Endothelial cell of umbilical vein (primary cell): ENCODE results near the gene C1QL4. TPM values are rescaled to one million over a fixed set of nuclear protein-coding genes. Genes with fewer than 3 reads are reported as not detected.

Source experiments
- BruUV-seq: library from RNA; stranded (reverse); fragments of 400-500 nt; replicated peaks from 2 replicates; lab custom pipeline; 2021; lab: Mats Ljungman, UMichigan
- CTCF ChIA-PET: fragments of 300-600, 350-600 bp; sonication (Branson Sonifier 250); formaldehyde crosslinking; loops from one replicate; lab custom pipeline; 2021; ENCODE audit warnings: antibody characterized with exemption, inconsistent platforms; lab: Charles Lee
- POLR2A ChIA-PET: fragments of 300-600, 350-600 bp; sonication (Branson Sonifier 250); formaldehyde crosslinking; loops from one replicate; lab custom pipeline; 2021; ENCODE audit warnings: antibody characterized with exemption, inconsistent platforms; lab: Charles Lee
- DNase-seq: peaks from one replicate; pipeline ENCODE4 v3.0.0-alpha.2; 2011; ENCODE audit warnings: low read depth, low spot score
- FAIRE-seq: peaks from 2 replicates; lab custom pipeline; 2011; peaks lifted over from hg19 to GRCh38; lab: Jason Lieb, UNC
- H2AFZ ChIP-seq: 2 replicates; pipeline ENCODE4 v1.6.0; 2012; ENCODE audit warnings: low read depth, low read length, control low read depth, inconsistent platforms
- H3K27ac ChIP-seq: 2 replicates; pipeline ENCODE4 v1.5.1; 2011; ENCODE audit warnings: low read depth, mild to moderate bottlenecking, control low read depth, low read length, moderate library complexity; ENCODE audit not compliant: insufficient read depth
- H3K27me3 ChIP-seq, 2 experiments: 2 replicates each; pipeline versions ENCODE4 v1.6.0 to v1.6.1; 2011; ENCODE audit warnings: low read length in 2 of 2, mixed read lengths in 1 of 2; ENCODE audit not compliant: control insufficient read depth in 2 of 2, insufficient read depth in 2 of 2
- H3K36me3 ChIP-seq, 2 experiments: 2 replicates in 1 of 2; 3 replicates in 1 of 2; pipeline ENCODE4 v1.5.1; 2011; ENCODE audit warnings: low read length in 2 of 2, mild to moderate bottlenecking in 1 of 2, moderate library complexity in 1 of 2; ENCODE audit not compliant: control insufficient read depth in 2 of 2, insufficient read depth in 2 of 2; ENCODE audit errors: extremely low read depth in 1 of 2
- H3K4me1 ChIP-seq: 3 replicates; pipeline ENCODE4 v1.5.1; 2011; ENCODE audit warnings: mild to moderate bottlenecking, low read length; ENCODE audit not compliant: control insufficient read depth, insufficient read depth; ENCODE audit errors: extremely low read depth
- H3K4me2 ChIP-seq: 2 replicates; pipeline ENCODE4 v1.6.1; 2011; ENCODE audit warnings: low read length, control low read depth, mixed read lengths; ENCODE audit not compliant: insufficient read depth
- H3K4me3 ChIP-seq, 3 experiments: fragments of 200-600 bp in 1 of 3; sonication (generic), shearing (Covaris generic) in 1 of 3; replicated peaks in 1 of 3; 2 replicates each; pipeline ENCODE4 v1.5.1; 2011 to 2016; ENCODE audit warnings: control low read depth in 3 of 3, low read length in 3 of 3, mild to moderate bottlenecking in 2 of 3, inconsistent platforms in 1 of 3, low read depth in 1 of 3, moderate library complexity in 1 of 3; ENCODE audit not compliant: insufficient read depth in 1 of 3
- H3K79me2 ChIP-seq: 2 replicates; pipeline ENCODE4 v1.6.0; 2012; ENCODE audit warnings: low read length, inconsistent platforms; ENCODE audit not compliant: control insufficient read depth, insufficient read depth
- H3K9ac ChIP-seq: replicated peaks from 2 replicates; pipeline ENCODE3; 2011; ENCODE audit warnings: low read length, control low read depth; ENCODE audit not compliant: insufficient read depth; ENCODE audit errors: extremely low read depth
- H3K9me1 ChIP-seq: replicated peaks from 3 replicates; pipeline ENCODE4 v1.6.0; 2011; ENCODE audit warnings: mild to moderate bottlenecking, low read length; ENCODE audit not compliant: control insufficient read depth, insufficient read depth; ENCODE audit errors: extremely low read depth
- H3K9me3 ChIP-seq: replicated peaks from 2 replicates; pipeline ENCODE4 v1.5.1; 2012; ENCODE audit warnings: low read length, inconsistent platforms; ENCODE audit not compliant: control insufficient read depth, insufficient read depth
- H4K20me1 ChIP-seq: replicated peaks from 2 replicates; pipeline ENCODE3; 2011; ENCODE audit warnings: mild to moderate bottlenecking, low read length; ENCODE audit not compliant: control insufficient read depth, insufficient read depth; ENCODE audit errors: extremely low read depth
- EZH2 ChIP-seq: IDR thresholded peaks from 2 replicates; pipeline ENCODE4 v1.6.1; 2012; ENCODE audit warnings: borderline replicate concordance, low read depth, mild to moderate bottlenecking, moderate library complexity, low read length, inconsistent platforms; ENCODE audit not compliant: severe bottlenecking
- FOS ChIP-seq: IDR thresholded peaks from 2 replicates; pipeline ENCODE4 v1.6.1; 2011; ENCODE audit warnings: mild to moderate bottlenecking, low read length, moderate library complexity, borderline replicate concordance; ENCODE audit not compliant: insufficient read depth
- GATA2 ChIP-seq: IDR thresholded peaks from 2 replicates; pipeline ENCODE4 v1.7.0; 2011; ENCODE audit warnings: low read depth, mild to moderate bottlenecking, moderate library complexity, mixed read lengths, low read length; ENCODE audit not compliant: insufficient read length, insufficient read depth
- JUN ChIP-seq: IDR thresholded peaks from 2 replicates; pipeline ENCODE4 v1.6.1; 2011; ENCODE audit warnings: borderline replicate concordance, low read depth; ENCODE audit not compliant: insufficient read length, insufficient read depth
- MAX ChIP-seq: IDR thresholded peaks from 2 replicates; pipeline ENCODE4 v1.6.1; 2011; ENCODE audit not compliant: insufficient read depth, insufficient read length
- MYC ChIP-seq: IDR thresholded peaks from one replicate; pipeline ENCODE4 v1.6.1; 2011; ENCODE audit warnings: mild to moderate bottlenecking, low read depth, low read length
- POLR2A ChIP-seq: IDR thresholded peaks from 2 replicates; pipeline ENCODE4 v1.6.1; 2012; ENCODE audit warnings: low read depth, mild to moderate bottlenecking, control low read depth, low read length
- POLR2AphosphoS5 ChIP-seq: IDR thresholded peaks from 2 replicates; pipeline ENCODE4 v1.6.1; 2012; ENCODE audit warnings: low read depth, mild to moderate bottlenecking, control low read depth, low read length, moderate library complexity; ENCODE audit not compliant: insufficient read depth
- dilution Hi-C: fragments of 300-500 bp; cut with MboI; formaldehyde crosslinking; loops from one replicate; pipeline ENCODE4 v1.15.0; 2019; ENCODE audit warnings: low sequenced_read_pairs; ENCODE audit not compliant: extremely low pct_ligation_motif_present
- intact Hi-C: fragments of 100-400 bp; cut with micrococcal nuclease; formaldehyde crosslinking; loops from one replicate; pipeline ENCODE4 v1.10.0; 2022
- polyA plus RNA-seq, 4 experiments: library from polyadenylated mRNA; depleted of rRNA in 3 of 4; stranded (reverse) in 3 of 4; unstranded in 1 of 4; fragments of >200 nt; gene quantifications; 2 replicates each; pipeline versions ENCODE4 v1.2.1 to v1.2.3, GENCODE V29; 2011 to 2012; ENCODE audit warnings: missing spikeins in 1 of 4
- total RNA-seq: library from RNA; stranded (reverse); gene quantifications from 2 replicates; pipeline ENCODE4 v1.2.3, GENCODE V29; 2021
- TF ChIP-seq, protein P1 (sequence below), 2 donors: IDR thresholded peaks; 1 replicate in 1 of 2; 2 replicates in 1 of 2; pipeline ENCODE4 v1.5.1; 2011; ENCODE audit warnings: low read length in 2 of 2, mild to moderate bottlenecking in 2 of 2, moderate library complexity in 2 of 2, control low read depth in 1 of 2, inconsistent platforms in 1 of 2, low read depth in 1 of 2; ENCODE audit not compliant: insufficient read depth in 1 of 2; ENCODE audit errors: extremely low read depth in 1 of 2

C1QL4 gene
- total and polyA plus RNA-seq, 2 donors (not counting 3 experiments of a cell fraction or from before 2014, with no cell fraction given) = not detected

- dilution Hi-C loops (no loop called here), intact Hi-C loops (loop anchor here (1.0 kb wide), 1 partner anchor 19 kb away; no protein-coding TSS in a partner anchor)
- Histone ChIP-seq H3K36me3 (peaks cover 0 to 3% of the 10 kb centered on the region in 2 experiments), H3K9me1 (no peaks in the 10 kb centered on the region), H3K4me2 (peak overlapping the region; percentile 96), H3K27me3 (no peaks in the 10 kb centered on the region), H2AFZ (peak overlapping the region; percentile 95), H3K27ac (peak overlapping the region; percentile 58), H3K4me3 (peak overlapping the region; percentile 57 to 90 (median 73)), H3K79me2 (peaks cover 11% of the 10 kb centered on the region), H3K4me1 (peaks cover 12% of the 10 kb centered on the region), H3K9me3 (no peaks in the 10 kb centered on the region), H3K9ac (peak overlapping the region; percentile 86), H4K20me1 (no peaks in the 10 kb centered on the region)
- BruUV-seq = TSS peak; percentile 74
- CTCF ChIA-PET = interaction anchor here (0.8 to 4.9 kb wide), 13 partner anchors 8 to 257 kb away, joined by 3 to 43 read pairs (median 6); partner anchors contain the start of gene DNAJC22
- POLR2A ChIA-PET = interaction anchor here (1.3 to 1.5 kb wide), 2 partner anchors 19 to 43 kb away, joined by 4 to 7 read pairs; partner anchors contain the start of gene SPATS2
- no peak for DNase-seq
- no peak for TF ChIP-seq POLR2A
- no peak for TF ChIP-seq GATA2
- no peak for TF ChIP-seq EZH2
- TF ChIP-seq JUN = no peak
- TF ChIP-seq MYC = no peak
- no peak for TF ChIP-seq MAX
- TF ChIP-seq, protein P1, sequence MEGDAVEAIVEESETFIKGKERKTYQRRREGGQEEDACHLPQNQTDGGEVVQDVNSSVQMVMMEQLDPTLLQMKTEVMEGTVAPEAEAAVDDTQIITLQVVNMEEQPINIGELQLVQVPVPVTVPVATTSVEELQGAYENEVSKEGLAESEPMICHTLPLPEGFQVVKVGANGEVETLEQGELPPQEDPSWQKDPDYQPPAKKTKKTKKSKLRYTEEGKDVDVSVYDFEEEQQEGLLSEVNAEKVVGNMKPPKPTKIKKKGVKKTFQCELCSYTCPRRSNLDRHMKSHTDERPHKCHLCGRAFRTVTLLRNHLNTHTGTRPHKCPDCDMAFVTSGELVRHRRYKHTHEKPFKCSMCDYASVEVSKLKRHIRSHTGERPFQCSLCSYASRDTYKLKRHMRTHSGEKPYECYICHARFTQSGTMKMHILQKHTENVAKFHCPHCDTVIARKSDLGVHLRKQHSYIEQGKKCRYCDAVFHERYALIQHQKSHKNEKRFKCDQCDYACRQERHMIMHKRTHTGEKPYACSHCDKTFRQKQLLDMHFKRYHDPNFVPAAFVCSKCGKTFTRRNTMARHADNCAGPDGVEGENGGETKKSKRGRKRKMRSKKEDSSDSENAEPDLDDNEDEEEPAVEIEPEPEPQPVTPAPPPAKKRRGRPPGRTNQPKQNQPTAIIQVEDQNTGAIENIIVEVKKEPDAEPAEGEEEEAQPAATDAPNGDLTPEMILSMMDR (IDR thresholded peaks at IDR 0.05; ENCODE audit: extremely low read depth in 1 of 2, insufficient read depth in 1 of 2, low read depth in 1 of 2, low read length in 2 of 2) = no peak
- TF ChIP-seq POLR2AphosphoS5 = no peak
- TF ChIP-seq FOS = no peak
- no peak for FAIRE-seq
These were observed 13.4 kb downstream of the C1QL4 start for GRCh38 chr12:49323524-49324097.
